Neural progenitor cell (in vitro differentiated cells): ENCODE data around the gene WDR17. TPM values are rescaled to one million over a fixed set of nuclear protein-coding genes. Genes with fewer than 3 reads are reported as not detected.

ENCODE experiments used
- DNase-seq: peaks from one replicate; pipeline ENCODE4 v3.0.0-alpha.2; 2016; ENCODE audit warnings: low spot score
- H2AFZ ChIP-seq: fragments of 200-600 bp; sonication (generic); replicated peaks from 2 replicates; pipeline ENCODE4 v1.6.1; 2016; ENCODE audit warnings: antibody characterized with exemption
- H3F3A ChIP-seq: fragments of 200-600 bp; sonication (generic); 2 replicates; pipeline ENCODE4 v1.6.1; 2016; ENCODE audit warnings: antibody characterized with exemption, low read depth
- H3K27ac ChIP-seq: fragments of 200-600 bp; sonication (generic); 2 replicates; pipeline ENCODE4 v1.5.1; 2016; ENCODE audit warnings: mild to moderate bottlenecking
- H3K27me3 ChIP-seq: fragments of 200-600 bp; sonication (generic); 2 replicates; pipeline ENCODE4 v1.6.1; 2016; ENCODE audit warnings: mild to moderate bottlenecking, moderate library complexity
- H3K36me3 ChIP-seq: fragments of 200-600 bp; sonication (generic); 2 replicates; pipeline ENCODE4 v1.5.1; 2016
- H3K4me1 ChIP-seq: fragments of 200-600 bp; sonication (generic); 2 replicates; pipeline ENCODE4 v1.6.1; 2016; ENCODE audit warnings: mixed run types
- H3K4me2 ChIP-seq: fragments of 200-600 bp; sonication (generic); 2 replicates; pipeline ENCODE4 v1.6.1; 2016
- H3K4me3 ChIP-seq: fragments of 200-600 bp; sonication (generic); 2 replicates; pipeline ENCODE4 v1.5.1; 2016
- H3K79me2 ChIP-seq: fragments of 200-600 bp; sonication (generic); 2 replicates; pipeline ENCODE4 v1.6.1; 2016; ENCODE audit warnings: low read depth
- H3K9ac ChIP-seq: fragments of 200-600 bp; sonication (generic); 2 replicates; pipeline ENCODE4 v1.6.1; 2016
- H3K9me3 ChIP-seq: fragments of 200-600 bp; sonication (generic); 2 replicates; pipeline ENCODE4 v1.5.1; 2016; ENCODE audit warnings: low read depth
- H4K20me1 ChIP-seq: fragments of 200-600 bp; sonication (generic); 2 replicates; pipeline ENCODE4 v1.6.1; 2016; ENCODE audit warnings: low read depth
- H3K27ac Mint-ChIP-seq: 3 replicates; pipeline ENCODE4 v1.8.0; 2021; ENCODE audit warnings: mixed read lengths
- H3K27me3 Mint-ChIP-seq: 2 replicates; pipeline ENCODE4 v1.8.0; 2022; ENCODE audit warnings: low read depth, mild to moderate bottlenecking, inconsistent platforms, moderate library complexity, mixed read lengths; ENCODE audit not compliant: insufficient read depth
- H3K36me3 Mint-ChIP-seq: 3 replicates; pipeline ENCODE4 v1.8.0; 2021; ENCODE audit warnings: mixed read lengths
- H3K4me1 Mint-ChIP-seq: 3 replicates; pipeline ENCODE4 v1.8.0; 2021; ENCODE audit warnings: mixed read lengths
- H3K4me3 Mint-ChIP-seq: 3 replicates; pipeline ENCODE4 v1.8.0; 2021; ENCODE audit warnings: mild to moderate bottlenecking, moderate library complexity, mixed read lengths
- H3K9me3 Mint-ChIP-seq: 3 replicates; pipeline ENCODE4 v1.8.0; 2020; ENCODE audit warnings: mixed read lengths
- CTCF ChIP-seq: fragments of 200-600 bp; sonication (generic); IDR thresholded peaks from 2 replicates; pipeline ENCODE4 v1.5.1; 2017; ENCODE audit warnings: antibody characterized with exemption, mild to moderate bottlenecking
- EZH2 ChIP-seq: fragments of 200-600 bp; sonication (generic); IDR thresholded peaks from 2 replicates; pipeline ENCODE4 v1.6.1; 2017; ENCODE audit warnings: antibody characterized with exemption, mild to moderate bottlenecking, moderate library complexity
- EZH2phosphoT487 ChIP-seq: fragments of 200-600 bp; sonication (generic); IDR thresholded peaks from 2 replicates; pipeline ENCODE4 v1.6.1; 2017; ENCODE audit warnings: antibody characterized with exemption
- total RNA-seq: library from RNA; depleted of rRNA; stranded (reverse); fragments of >200 nt; gene quantifications from 2 replicates; pipeline ENCODE4 v1.2.3, GENCODE V29; 2015; ENCODE audit warnings: low replicate concordance

WDR17 gene
- total RNA-seq, 1 donor from 2014 or later: 9.1 TPM

GRCh38 chr4:176198316-176198903 is 132.8 kb downstream of the WDR17 start:
- no peak overlapping the region for H3K4me2 ChIP-seq
- no peak for TF ChIP-seq EZH2
- TF ChIP-seq CTCF: no peak
- TF ChIP-seq EZH2phosphoT487: no peak
- H3K4me3 Mint-ChIP-seq: no peak overlapping the region
- no peak overlapping the region for H3K9ac ChIP-seq
- peaks cover 6% of the 10 kb centered on the region for H3F3A ChIP-seq
- H3K27ac Mint-ChIP-seq: peak overlapping the region; percentile 28
- no peaks in the 10 kb centered on the region for H3K36me3 ChIP-seq
- no peaks in the 10 kb centered on the region for H3K9me3 ChIP-seq
- H3K9me3 Mint-ChIP-seq: no peaks in the 10 kb centered on the region
- no peaks in the 10 kb centered on the region for H3K79me2 ChIP-seq
- no peak overlapping the region for H3K27ac ChIP-seq
- H3K4me1 Mint-ChIP-seq: peaks cover 12% of the 10 kb centered on the region
- no peaks in the 10 kb centered on the region for H3K4me1 ChIP-seq
- peak; percentile 15 for DNase-seq
- no peaks in the 10 kb centered on the region for H4K20me1 ChIP-seq
- no peak overlapping the region for H2AFZ ChIP-seq
- no peaks in the 10 kb centered on the region for H3K36me3 Mint-ChIP-seq
- peaks cover 2% of the 10 kb centered on the region for H3K27me3 Mint-ChIP-seq
- H3K27me3 ChIP-seq: no peaks in the 10 kb centered on the region
- H3K4me3 ChIP-seq: no peak overlapping the region

GRCh38 chr4:176205299-176205698 is 139.7 kb downstream of the WDR17 start:
- Mint-ChIP-seq H3K4me1 (peaks cover 10% of the 10 kb centered on the region), H3K36me3 (no peaks in the 10 kb centered on the region), H3K27ac (no peak overlapping the region), H3K4me3 (no peak overlapping the region), H3K27me3 (peaks cover 2% of the 10 kb centered on the region), H3K9me3 (no peaks in the 10 kb centered on the region)
- no peaks in the 10 kb centered on the region for H3K9me3 ChIP-seq
- no peak overlapping the region for H3K4me2 ChIP-seq
- no peaks in the 10 kb centered on the region for H3F3A ChIP-seq
- H3K36me3 ChIP-seq: no peaks in the 10 kb centered on the region
- no peaks in the 10 kb centered on the region for H3K4me1 ChIP-seq
- no peaks in the 10 kb centered on the region for H4K20me1 ChIP-seq
- TF ChIP-seq EZH2 (no peak), EZH2phosphoT487 (no peak), CTCF (no peak)
- H3K4me3 ChIP-seq: no peak overlapping the region
- H3K9ac ChIP-seq: no peak overlapping the region
- no peaks in the 10 kb centered on the region for H3K27me3 ChIP-seq
- no peak overlapping the region for H2AFZ ChIP-seq
- DNase-seq: peak; percentile 10
- H3K27ac ChIP-seq: no peak overlapping the region
- no peaks in the 10 kb centered on the region for H3K79me2 ChIP-seq

- DNase-seq: no peak
- H3K27me3 Mint-ChIP-seq: peaks cover under 1% of the 10 kb centered on the region
- TF ChIP-seq EZH2: no peak
- TF ChIP-seq CTCF: no peak
- no peak for TF ChIP-seq EZH2phosphoT487
Observed at GRCh38 chr4:176207839-176208238, 142.2 kb downstream of the WDR17 start.

More at GRCh38 chr4:176207839-176208238, 142.2 kb downstream of the WDR17 start:
- no peaks in the 10 kb centered on the region for H3K36me3 Mint-ChIP-seq
- H3K4me1 Mint-ChIP-seq: peaks cover 10% of the 10 kb centered on the region
- H3K4me3 Mint-ChIP-seq: no peak overlapping the region
- Histone ChIP-seq H3K27me3 (no peaks in the 10 kb centered on the region), H3K9me3 (no peaks in the 10 kb centered on the region), H3K4me2 (no peak overlapping the region), H2AFZ (no peak overlapping the region), H3K36me3 (no peaks in the 10 kb centered on the region), H3K4me3 (no peak overlapping the region), H3K79me2 (no peaks in the 10 kb centered on the region), H3K9ac (no peak overlapping the region), H3F3A (no peaks in the 10 kb centered on the region), H3K27ac (no peak overlapping the region), H3K4me1 (no peaks in the 10 kb centered on the region), H4K20me1 (no peaks in the 10 kb centered on the region)
- H3K9me3 Mint-ChIP-seq: peaks cover 6% of the 10 kb centered on the region
- no peak overlapping the region for H3K27ac Mint-ChIP-seq
